HEK293T (cell line): ENCODE data around the gene FBXL13.

Experiments
- CTCF ChIA-PET: fragments of 350-600 bp; formaldehyde crosslinking; extraction: SDS; loops from one replicate; lab custom pipeline; 2021; ENCODE audit warnings: antibody characterized with exemption, inconsistent platforms; lab: Yijun Ruan, JAX
- POLR2A ChIA-PET: fragments of 350-600 bp; formaldehyde crosslinking; extraction: SDS; loops from one replicate; lab custom pipeline; 2020; ENCODE audit warnings: antibody characterized with exemption, inconsistent platforms; lab: Yijun Ruan, JAX
- DNase-seq: peaks from one replicate; pipeline ENCODE4 v3.0.0; 2012; ENCODE audit warnings: mixed read lengths; ENCODE audit errors: extremely low spot score
- ARNT ChIP-seq: fragments of 450-650 bp; IDR thresholded peaks from 2 replicates; pipeline ENCODE4 v1.6.1; 2017; ENCODE audit warnings: mild to moderate bottlenecking
- BHLHE40 ChIP-seq: fragments of 450-650 bp; IDR thresholded peaks from 2 replicates; pipeline ENCODE4 v1.6.1; 2016; ENCODE audit warnings: mild to moderate bottlenecking, moderate library complexity, borderline replicate concordance
- CTBP1 ChIP-seq: fragments of 450-650 bp; IDR thresholded peaks from 2 replicates; pipeline ENCODE4 v1.6.1; 2016; ENCODE audit warnings: borderline replicate concordance
- ELF4 ChIP-seq: fragments of 450-650 bp; IDR thresholded peaks from 2 replicates; pipeline ENCODE4 v1.6.1; 2017; ENCODE audit warnings: antibody characterized with exemption
- FOXA1 ChIP-seq: fragments of 450-650 bp; IDR thresholded peaks from 2 replicates; pipeline ENCODE4 v1.6.1; 2016; ENCODE audit warnings: mild to moderate bottlenecking
- FOXK2 ChIP-seq: fragments of 450-650 bp; IDR thresholded peaks from 2 replicates; pipeline ENCODE4 v1.6.1; 2016; ENCODE audit warnings: mild to moderate bottlenecking
- FOXM1 ChIP-seq: fragments of 450-650 bp; IDR thresholded peaks from 2 replicates; pipeline ENCODE4 v1.6.1; 2017; ENCODE audit warnings: mild to moderate bottlenecking, borderline replicate concordance
- HDGF ChIP-seq: fragments of 450-650 bp; IDR thresholded peaks from 2 replicates; pipeline ENCODE4 v1.6.1; 2017; ENCODE audit warnings: antibody characterized with exemption, borderline replicate concordance
- L3MBTL2 ChIP-seq: fragments of 450-650 bp; conservative IDR thresholded peaks from 2 replicates; pipeline ENCODE4 v1.6.1; 2016; ENCODE audit warnings: mild to moderate bottlenecking
- LEF1 ChIP-seq: fragments of 450-650 bp; IDR thresholded peaks from 2 replicates; pipeline ENCODE4 v1.6.1; 2017; ENCODE audit warnings: mild to moderate bottlenecking, borderline replicate concordance
- NFRKB ChIP-seq: fragments of 450-650 bp; IDR thresholded peaks from 2 replicates; pipeline ENCODE4 v1.6.1; 2016; ENCODE audit warnings: mild to moderate bottlenecking, moderate library complexity
- SP1 ChIP-seq: fragments of 450-650 bp; IDR thresholded peaks from 2 replicates; pipeline ENCODE4 v1.6.1; 2017
- SUZ12 ChIP-seq: fragments of 450-650 bp; IDR thresholded peaks from 2 replicates; pipeline ENCODE4 v1.6.1; 2016; ENCODE audit warnings: mild to moderate bottlenecking
- TARDBP ChIP-seq: fragments of 450-650 bp; IDR thresholded peaks from 2 replicates; pipeline ENCODE4 v1.6.1; 2016
- ZNF384 ChIP-seq: fragments of 450-650 bp; IDR thresholded peaks from 2 replicates; pipeline ENCODE4 v1.6.1; 2016
- TF ChIP-seq, protein P1 (sequence below): fragments of 450-650 bp; IDR thresholded peaks from 2 replicates; pipeline ENCODE4 v1.6.1; 2016

The FBXL13 gene

DNA sequence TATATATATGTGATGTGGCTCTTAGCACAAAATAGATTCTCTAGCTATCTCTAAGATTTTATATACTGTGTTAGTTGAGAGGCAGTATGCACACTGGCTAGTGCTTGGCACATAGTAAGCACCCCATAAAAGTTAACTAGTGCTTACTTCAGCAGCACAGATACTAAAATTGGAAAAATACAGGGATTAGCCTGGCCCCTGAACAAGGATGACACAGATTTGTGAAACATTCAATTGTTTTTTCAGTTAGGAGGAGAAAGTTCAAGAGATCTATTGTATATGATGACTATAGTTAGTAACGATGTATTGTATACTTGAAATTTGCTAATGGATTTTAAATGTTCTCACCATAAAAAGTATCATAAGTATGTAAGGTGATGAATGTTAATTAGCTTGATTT lies 240.1 kb downstream of the FBXL13 start:
- DNase-seq: no peak
- ChIA-PET CTCF (no interaction called here), POLR2A (no interaction called here)
- no peak for TF ChIP-seq HDGF
- TF ChIP-seq ELF4: no peak
- no peak for TF ChIP-seq NFRKB
- TF ChIP-seq BHLHE40: no peak

DNA sequence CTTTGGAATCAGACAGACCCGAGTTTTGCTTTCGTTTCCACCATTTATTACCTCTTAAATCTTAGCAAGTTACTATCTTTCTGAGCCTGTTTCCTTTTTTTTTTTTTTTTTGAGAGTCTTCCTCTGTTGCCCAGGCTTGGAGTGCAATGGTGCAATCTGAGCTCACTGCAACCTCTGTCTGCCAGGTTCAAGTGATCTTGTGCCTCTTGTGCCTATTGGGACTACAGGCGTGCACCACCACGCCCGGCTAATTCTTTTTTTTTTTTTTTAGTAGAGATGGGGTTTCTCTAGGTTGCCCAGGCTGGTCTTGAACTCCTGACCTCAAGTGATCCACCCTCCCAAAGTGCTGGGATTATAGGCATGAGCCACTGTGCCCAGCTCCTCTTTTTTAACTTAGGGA lies 241.3 kb downstream of the FBXL13 start:
- DNase-seq: no peak
- POLR2A ChIA-PET: no interaction called here
- TF ChIP-seq L3MBTL2: no peak
- CTCF ChIA-PET: no interaction called here

DNA sequence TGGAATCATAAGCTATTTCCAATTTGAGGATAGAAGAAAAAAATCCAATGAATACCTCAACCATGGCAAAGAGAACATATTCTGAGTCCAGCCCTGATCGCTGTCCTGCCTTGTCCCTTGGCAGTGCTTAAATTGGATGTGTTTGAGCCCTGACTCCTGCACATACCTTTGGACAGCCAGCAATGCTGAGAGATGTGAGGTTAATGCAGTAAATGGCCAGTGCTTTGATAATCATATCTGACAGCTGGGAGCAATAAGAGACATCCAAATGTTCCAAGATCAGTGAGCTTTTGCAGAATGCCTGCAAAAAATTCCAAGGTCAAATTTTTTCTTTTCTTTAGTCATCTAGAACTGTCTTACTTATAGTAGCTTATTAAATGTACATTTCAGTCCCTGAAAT lies 241.9 kb downstream of the FBXL13 start:
- POLR2A ChIA-PET: no interaction called here
- CTCF ChIA-PET: no interaction called here
- TF ChIP-seq LEF1 (no peak), ELF4 (no peak), SUZ12 (no peak), ARNT (no peak), ZNF384 (no peak), TARDBP (no peak), L3MBTL2 (no peak), SP1 (no peak), FOXK2 (no peak), FOXM1 (no peak), BHLHE40 (no peak), FOXA1 (no peak), HDGF (no peak), CTBP1 (no peak), NFRKB (no peak)
- TF ChIP-seq, protein P1, sequence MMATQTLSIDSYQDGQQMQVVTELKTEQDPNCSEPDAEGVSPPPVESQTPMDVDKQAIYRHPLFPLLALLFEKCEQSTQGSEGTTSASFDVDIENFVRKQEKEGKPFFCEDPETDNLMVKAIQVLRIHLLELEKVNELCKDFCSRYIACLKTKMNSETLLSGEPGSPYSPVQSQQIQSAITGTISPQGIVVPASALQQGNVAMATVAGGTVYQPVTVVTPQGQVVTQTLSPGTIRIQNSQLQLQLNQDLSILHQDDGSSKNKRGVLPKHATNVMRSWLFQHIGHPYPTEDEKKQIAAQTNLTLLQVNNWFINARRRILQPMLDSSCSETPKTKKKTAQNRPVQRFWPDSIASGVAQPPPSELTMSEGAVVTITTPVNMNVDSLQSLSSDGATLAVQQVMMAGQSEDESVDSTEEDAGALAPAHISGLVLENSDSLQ: no peak
- no peak for DNase-seq

DNA sequence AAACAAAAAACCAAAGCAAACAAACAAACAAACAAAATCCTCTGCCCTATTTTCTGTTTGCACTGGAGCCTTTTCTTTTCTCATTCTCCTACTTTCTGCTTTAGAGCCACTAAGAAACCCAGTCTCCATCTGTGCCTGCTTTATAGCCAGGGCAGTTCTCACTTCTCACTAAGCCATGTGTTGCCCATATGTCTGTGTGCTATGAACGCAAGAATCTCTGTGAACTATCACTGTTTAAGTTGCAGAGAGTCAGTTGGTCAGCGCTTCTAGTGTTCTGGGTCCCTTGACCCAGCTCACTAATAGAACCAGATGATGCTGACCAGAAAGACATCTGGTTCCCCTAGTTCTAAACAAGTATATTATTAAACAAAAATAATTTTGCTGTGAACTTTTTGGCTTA lies 244.4 kb downstream of the FBXL13 start:
- TF ChIP-seq NFRKB (no peak), L3MBTL2 (no peak)
- TF ChIP-seq, protein P1: no peak
- ChIA-PET CTCF (interaction anchor here (0.6 kb wide), 1 partner anchor 318 kb away, joined by 3 read pairs; no protein-coding TSS in a partner anchor), POLR2A (no interaction called here)
- no peak for DNase-seq

DNA sequence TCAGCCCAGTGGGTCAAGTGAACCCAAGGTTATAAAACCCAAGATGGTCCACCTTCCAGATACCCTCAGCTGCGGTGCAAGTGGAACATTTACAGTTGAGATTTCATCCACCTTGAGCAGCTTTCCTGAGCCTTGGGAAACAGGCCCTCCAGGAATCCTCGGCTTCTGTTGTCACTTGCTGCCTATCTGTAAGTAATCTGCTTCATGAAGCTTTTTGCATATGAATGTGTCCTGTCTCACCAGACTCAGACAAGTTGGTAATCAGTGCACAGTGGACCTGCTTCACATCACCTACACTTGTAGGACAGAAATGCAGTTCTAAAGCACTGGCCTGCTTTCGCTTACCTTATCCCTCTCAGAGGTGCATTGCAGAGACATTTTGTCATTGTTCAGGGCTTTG lies 245.5 kb downstream of the FBXL13 start:
- CTCF ChIA-PET: no interaction called here
- DNase-seq: no peak
- POLR2A ChIA-PET: no interaction called here
- TF ChIP-seq ELF4: no peak
- no peak for TF ChIP-seq ARNT
- no peak for TF ChIP-seq SUZ12
- no peak for TF ChIP-seq TARDBP
- no peak for TF ChIP-seq LEF1
- no peak for TF ChIP-seq HDGF
- no peak for TF ChIP-seq SP1
- TF ChIP-seq FOXK2: no peak
- TF ChIP-seq FOXA1: no peak
- no peak for TF ChIP-seq BHLHE40
- no peak for TF ChIP-seq CTBP1
- TF ChIP-seq FOXM1: no peak
- no peak for TF ChIP-seq ZNF384
- TF ChIP-seq L3MBTL2: no peak
- TF ChIP-seq, protein P1: no peak
- TF ChIP-seq NFRKB: no peak

DNA sequence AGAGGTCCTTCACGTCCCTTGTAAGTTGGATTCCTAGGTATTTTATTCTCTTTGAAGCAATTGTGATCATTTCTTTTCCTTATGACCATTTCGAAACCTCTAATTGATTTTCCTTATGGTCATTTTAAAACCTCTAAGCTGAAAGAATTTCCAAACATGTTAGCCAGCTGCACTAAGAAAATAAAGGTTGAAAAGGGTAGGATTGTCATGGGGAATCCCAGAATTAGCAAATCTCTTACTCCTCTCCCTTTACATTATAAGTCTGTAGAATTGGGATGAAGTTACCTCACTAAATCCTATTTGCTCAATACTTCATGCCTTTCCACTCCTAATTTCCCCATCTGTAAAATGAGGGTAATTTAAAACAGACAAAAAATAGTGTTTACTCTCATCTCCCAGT lies 246.3 kb downstream of the FBXL13 start:
- no peak for DNase-seq
- POLR2A ChIA-PET: no interaction called here
- CTCF ChIA-PET: no interaction called here
- no peak for TF ChIP-seq FOXM1
- no peak for TF ChIP-seq FOXA1
- no peak for TF ChIP-seq ELF4
- no peak for TF ChIP-seq LEF1
- TF ChIP-seq SUZ12: no peak
- TF ChIP-seq, protein P1: no peak
- TF ChIP-seq HDGF: no peak
- TF ChIP-seq TARDBP: no peak
